Measurements from ENCODE around the gene STXBP1. TPM values are rescaled to one million over a fixed set of nuclear protein-coding genes. Genes with fewer than 3 reads are reported as not detected.

Gene STXBP1
- total RNA-seq, 1 donor from 2014 or later = 44.5 TPM

DNA sequence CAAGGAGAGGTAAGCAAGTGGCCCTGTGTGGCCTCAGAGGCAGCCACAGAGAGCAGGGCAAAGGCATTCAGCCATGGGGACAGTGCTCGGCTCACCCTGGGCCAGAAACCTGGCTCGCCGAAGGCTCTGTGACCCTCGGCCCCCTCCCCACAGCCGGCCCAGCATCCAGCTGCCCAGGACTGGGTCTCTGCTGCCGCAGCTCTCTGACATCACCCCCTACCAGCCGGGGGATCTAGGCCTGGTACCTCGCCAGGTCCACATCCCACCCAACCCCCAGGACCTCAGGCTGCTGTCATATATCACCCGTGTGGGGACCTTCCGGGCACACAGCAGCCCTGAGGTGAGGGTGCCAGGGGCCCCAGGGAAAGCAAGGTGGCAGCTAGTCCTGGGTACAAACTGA lies 100.8 kb downstream of the STXBP1 start:
- intact Hi-C loops (cut with micrococcal nuclease) = no loop called here
- H3K27ac Mint-ChIP-seq = no peak overlapping the region
- DNase-seq (ENCODE audit: low spot score) = no peak
- H3K4me3 Mint-ChIP-seq (ENCODE audit: low read depth) = peak overlapping the region; percentile 33
- H3K27me3 Mint-ChIP-seq (ENCODE audit: low read depth) = no peaks in the 10 kb centered on the region
- no peaks in the 10 kb centered on the region for H3K9me3 Mint-ChIP-seq
- H3K4me1 Mint-ChIP-seq (ENCODE audit: low read depth) = peaks cover 21% of the 10 kb centered on the region
- peaks cover 3% of the 10 kb centered on the region for H3K36me3 Mint-ChIP-seq (ENCODE audit: low read depth)

DNA sequence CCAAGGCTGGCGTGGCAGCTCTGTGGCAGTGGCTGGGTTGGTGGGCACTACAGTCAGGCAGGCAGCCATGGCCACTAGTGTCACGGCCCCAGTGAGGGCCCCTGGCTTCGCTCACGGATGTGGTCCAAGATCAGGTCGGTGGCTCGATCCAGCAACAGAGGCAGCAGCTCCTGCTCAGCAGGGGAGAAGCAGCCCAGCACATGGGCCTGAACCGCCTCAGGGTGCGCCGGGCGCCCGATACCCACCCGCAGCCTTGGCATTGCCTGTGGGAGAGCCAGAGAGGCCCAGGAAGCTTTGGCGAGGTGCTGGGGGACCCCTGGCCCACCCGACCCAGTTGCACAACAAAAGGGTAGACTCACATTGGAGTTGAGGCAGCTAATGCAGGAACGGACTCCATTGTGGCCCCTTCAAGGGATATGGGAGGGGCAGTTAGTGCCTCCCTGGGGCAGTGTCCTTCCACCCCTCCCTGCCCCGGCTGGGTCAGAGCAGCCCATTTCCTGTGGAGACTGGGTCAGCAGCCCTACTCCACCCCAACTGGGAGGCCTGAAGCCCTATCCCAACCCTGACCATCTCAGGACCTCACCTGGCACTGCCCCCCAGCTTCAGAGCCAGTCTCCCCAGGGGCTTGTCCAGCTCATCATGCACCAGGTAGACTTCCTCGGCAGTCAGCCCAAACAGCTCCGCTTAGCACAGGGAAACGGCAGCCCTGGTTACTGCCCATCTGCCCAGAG lies 102.1 kb downstream of the STXBP1 start:
- Mint-ChIP-seq H3K27ac (no peak overlapping the region), H3K4me3 (ENCODE audit: low read depth) (peak overlapping the region; percentile 62), H3K36me3 (ENCODE audit: low read depth) (no peaks in the 10 kb centered on the region), H3K27me3 (ENCODE audit: low read depth) (no peaks in the 10 kb centered on the region), H3K4me1 (ENCODE audit: low read depth) (peaks cover 21% of the 10 kb centered on the region), H3K9me3 (no peaks in the 10 kb centered on the region)
- DNase-seq (ENCODE audit: low spot score) = no peak
- intact Hi-C loops (cut with micrococcal nuclease) = no loop called here

DNA sequence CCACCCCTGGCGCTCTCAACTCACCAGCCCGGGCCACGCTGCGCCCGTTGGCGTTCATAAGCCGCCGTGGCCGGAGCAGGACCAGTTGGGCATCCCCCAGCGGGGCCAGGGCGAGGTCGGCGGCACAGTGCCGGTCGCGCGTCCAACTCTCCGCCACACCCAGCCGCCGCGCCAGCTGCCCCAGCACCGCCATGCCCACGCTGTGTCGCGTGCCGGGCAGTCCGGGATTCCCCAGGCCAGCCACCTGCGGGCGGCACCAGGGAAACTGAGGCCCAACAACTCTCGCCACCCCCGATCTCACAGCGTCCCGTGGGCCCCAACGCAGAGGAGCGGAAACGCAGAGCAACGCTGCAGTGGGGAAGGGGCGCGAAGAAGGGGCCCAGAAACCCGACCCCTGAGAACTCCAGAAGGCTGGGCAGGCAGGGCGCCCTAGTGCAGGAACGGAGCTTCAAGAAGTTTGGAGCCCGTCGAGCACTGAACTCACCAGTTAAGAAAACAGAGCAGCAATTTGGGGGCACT lies 102.9 kb downstream of the STXBP1 start:
- peak overlapping the region; percentile 90 for H3K27ac Mint-ChIP-seq
- H3K27me3 Mint-ChIP-seq (ENCODE audit: low read depth) = no peaks in the 10 kb centered on the region
- no peak for DNase-seq (ENCODE audit: low spot score)
- no peaks in the 10 kb centered on the region for H3K36me3 Mint-ChIP-seq (ENCODE audit: low read depth)
- intact Hi-C loops (cut with micrococcal nuclease) = loop anchor here (1.0 to 5.0 kb wide), 2 partner anchors 103 to 264 kb away; partner anchors contain the start of genes LRSAM1, RPL12 and STXBP1
- H3K4me3 Mint-ChIP-seq (ENCODE audit: low read depth) = peak overlapping the region; percentile 92
- H3K4me1 Mint-ChIP-seq (ENCODE audit: low read depth) = peaks cover 25% of the 10 kb centered on the region
- no peaks in the 10 kb centered on the region for H3K9me3 Mint-ChIP-seq

DNA sequence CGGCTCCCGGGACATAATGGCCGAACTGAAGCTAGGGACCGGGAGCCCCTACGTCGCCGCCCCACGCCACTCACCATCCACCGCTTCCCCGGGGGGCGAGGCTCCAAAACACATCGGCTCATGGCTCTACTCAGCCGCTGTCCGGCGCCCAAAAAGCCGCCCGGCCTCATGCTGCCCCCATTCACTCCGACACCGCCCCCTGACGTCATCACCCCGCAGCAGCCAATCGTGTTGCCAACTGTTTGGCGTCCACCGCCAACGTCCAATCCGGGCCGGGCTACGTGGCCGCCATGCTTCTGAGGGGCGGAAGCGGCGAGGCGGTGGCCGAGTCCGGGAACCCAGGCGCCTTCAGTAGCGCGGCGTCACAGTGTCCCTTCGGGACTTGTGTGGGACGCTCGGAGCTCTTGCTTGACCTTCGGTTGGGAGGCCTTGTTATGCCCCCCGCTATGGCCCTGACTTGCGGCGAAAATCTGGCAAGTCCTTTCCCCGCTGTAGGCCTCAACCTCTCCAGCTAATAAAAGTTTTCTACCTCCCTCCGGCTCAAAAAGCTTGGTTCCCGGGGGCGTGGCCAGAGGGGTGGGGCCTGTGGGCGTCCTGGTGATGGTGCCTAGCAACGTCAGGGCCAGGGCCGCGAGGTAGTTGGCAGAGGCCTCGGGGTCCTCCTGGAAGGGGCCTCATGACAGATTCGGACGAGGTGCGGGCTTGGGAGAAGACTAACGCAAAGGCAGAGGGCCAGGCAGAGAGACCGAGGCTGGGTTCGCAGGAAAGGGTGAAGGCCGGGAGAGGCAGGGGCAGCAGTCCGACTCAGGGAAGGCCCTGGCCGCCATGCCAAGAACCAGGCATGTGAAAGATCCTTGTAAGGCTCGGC lies 103.6 kb downstream of the STXBP1 start, which contains the start of the genes PTRH1 and TTC16:
TSS of gene PTRH1 (minus strand) at position 194 of the 868 bp plus-strand sequence. CDS start at position 170, 24 bp downstream.
TSS of gene TTC16 (plus strand) at position 610 of the 868 bp plus-strand sequence. CDS start at position 677, 67 bp downstream.
- intact Hi-C loops (cut with micrococcal nuclease) = loop anchor here (1.0 to 5.0 kb wide), 2 partner anchors 103 to 264 kb away; partner anchors contain the start of genes LRSAM1, RPL12 and STXBP1
- peak; percentile 95 for DNase-seq (ENCODE audit: low spot score)
- Mint-ChIP-seq H3K4me3 (ENCODE audit: low read depth) (peak within 1 kb of the TSS; percentile 92), H3K27me3 (ENCODE audit: low read depth) (no peaks in the 10 kb centered on the region), H3K36me3 (ENCODE audit: low read depth) (no peaks in the 10 kb centered on the region), H3K9me3 (no peaks in the 10 kb centered on the region), H3K4me1 (ENCODE audit: low read depth) (peaks cover 23% of the 10 kb centered on the region), H3K27ac (peak within 1 kb of the TSS; percentile 90)

DNA sequence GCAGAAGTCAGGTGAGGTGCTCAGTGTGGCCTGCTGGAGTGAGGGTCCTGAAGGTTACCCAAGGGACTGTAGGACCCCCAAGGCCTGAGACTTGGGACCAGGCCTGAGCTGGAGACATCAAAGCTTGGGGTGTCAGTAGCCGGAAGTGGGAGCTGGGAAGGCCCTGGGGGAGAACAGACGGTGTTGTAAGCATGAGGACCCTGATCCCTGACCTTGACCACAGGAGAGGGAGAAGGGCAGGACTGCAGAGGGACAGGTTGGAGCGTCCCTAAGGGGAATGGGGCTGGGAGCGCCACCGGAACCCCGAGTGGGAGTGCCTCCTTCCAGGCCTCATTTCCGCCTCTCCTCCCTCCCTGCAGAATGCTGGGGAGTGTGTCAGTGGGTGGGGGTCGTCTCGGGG lies 104.3 kb downstream of the STXBP1 start:
- H3K9me3 Mint-ChIP-seq = no peaks in the 10 kb centered on the region
- H3K27me3 Mint-ChIP-seq (ENCODE audit: low read depth) = no peaks in the 10 kb centered on the region
- no peak for DNase-seq (ENCODE audit: low spot score)
- intact Hi-C loops (cut with micrococcal nuclease) = loop anchor here (5.0 kb wide), 1 partner anchor 104 kb away; the partner anchor contains the start of gene STXBP1
- H3K4me3 Mint-ChIP-seq (ENCODE audit: low read depth) = peak overlapping the region; percentile 92
- peak overlapping the region; percentile 90 for H3K27ac Mint-ChIP-seq
- H3K36me3 Mint-ChIP-seq (ENCODE audit: low read depth) = no peaks in the 10 kb centered on the region
- H3K4me1 Mint-ChIP-seq (ENCODE audit: low read depth) = peaks cover 17% of the 10 kb centered on the region

DNA sequence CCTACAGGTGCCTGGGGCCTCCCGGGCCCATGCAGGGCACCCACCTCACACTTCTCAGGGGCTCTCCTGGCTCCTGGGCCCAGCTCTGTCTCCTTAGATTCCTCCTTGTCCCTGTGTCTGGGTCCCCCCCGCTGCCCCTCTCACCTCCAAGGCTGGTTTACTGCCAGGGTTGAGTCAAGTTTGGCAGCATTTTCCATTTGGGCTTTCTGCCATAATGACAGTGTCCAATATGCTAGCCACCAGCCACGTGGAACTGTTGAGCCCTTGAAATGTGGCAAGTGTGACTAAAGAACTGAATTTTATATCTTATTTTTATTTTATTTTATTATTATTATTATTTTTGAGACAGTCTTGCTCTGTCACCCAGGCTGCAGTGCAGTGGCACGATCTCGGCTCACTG lies 105.7 kb downstream of the STXBP1 start:
- no peaks in the 10 kb centered on the region for H3K36me3 Mint-ChIP-seq (ENCODE audit: low read depth)
- intact Hi-C loops (cut with micrococcal nuclease) = loop anchor here (5.0 kb wide), 1 partner anchor 105 kb away; the partner anchor contains the start of gene STXBP1
- H3K4me3 Mint-ChIP-seq (ENCODE audit: low read depth) = no peak overlapping the region
- no peaks in the 10 kb centered on the region for H3K27me3 Mint-ChIP-seq (ENCODE audit: low read depth)
- H3K4me1 Mint-ChIP-seq (ENCODE audit: low read depth) = peaks cover 15% of the 10 kb centered on the region
- H3K27ac Mint-ChIP-seq = no peak overlapping the region
- H3K9me3 Mint-ChIP-seq = no peaks in the 10 kb centered on the region
- DNase-seq (ENCODE audit: low spot score) = no peak

DNA sequence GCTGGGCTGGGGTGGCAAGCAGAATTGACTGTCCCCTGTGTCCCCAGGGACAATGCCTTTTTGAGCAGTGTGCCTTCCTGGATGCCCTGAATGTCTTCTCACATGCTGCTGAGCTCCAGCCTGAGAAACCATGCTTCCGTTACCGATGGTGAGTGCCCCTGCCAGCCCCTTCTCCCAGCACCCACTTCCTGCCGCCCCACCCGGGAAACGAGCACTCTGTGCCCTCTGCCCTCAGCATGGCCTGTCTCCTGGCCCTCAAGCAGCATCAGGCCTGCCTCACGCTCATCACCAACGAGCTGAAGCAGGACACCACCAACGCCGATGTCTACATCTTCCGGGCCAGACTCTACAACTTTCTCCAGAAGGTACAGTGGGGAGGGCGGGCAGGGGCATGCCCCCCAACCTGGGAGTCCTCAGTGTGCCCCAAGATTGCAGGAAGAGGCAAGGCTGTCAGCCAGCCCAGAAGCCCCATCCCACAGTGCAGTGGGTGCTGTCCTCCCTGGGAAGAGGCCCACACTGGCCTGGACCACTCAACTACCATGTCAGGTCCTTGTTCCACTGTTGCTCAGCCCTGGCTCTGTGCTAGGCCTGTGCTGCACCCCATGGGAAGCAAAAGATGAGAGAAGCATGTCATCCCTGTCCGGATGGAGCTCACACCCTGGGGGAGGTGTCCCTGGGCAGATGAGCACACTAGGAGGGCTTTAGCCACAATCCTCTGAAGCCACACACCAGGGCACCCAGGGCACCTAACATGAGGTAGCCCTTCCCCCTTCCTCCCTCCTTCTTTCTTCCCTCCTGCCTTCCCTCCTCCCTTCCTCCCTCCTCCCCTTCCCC lies 108.2 kb downstream of the STXBP1 start:
- H3K27me3 Mint-ChIP-seq (ENCODE audit: low read depth) = no peaks in the 10 kb centered on the region
- H3K27ac Mint-ChIP-seq = peak overlapping the region; percentile 4
- intact Hi-C loops (cut with micrococcal nuclease) = no loop called here
- H3K4me3 Mint-ChIP-seq (ENCODE audit: low read depth) = no peak overlapping the region
- H3K36me3 Mint-ChIP-seq (ENCODE audit: low read depth) = no peaks in the 10 kb centered on the region
- H3K9me3 Mint-ChIP-seq = no peaks in the 10 kb centered on the region
- DNase-seq (ENCODE audit: low spot score) = no peak
- peaks cover 12% of the 10 kb centered on the region for H3K4me1 Mint-ChIP-seq (ENCODE audit: low read depth)

DNA sequence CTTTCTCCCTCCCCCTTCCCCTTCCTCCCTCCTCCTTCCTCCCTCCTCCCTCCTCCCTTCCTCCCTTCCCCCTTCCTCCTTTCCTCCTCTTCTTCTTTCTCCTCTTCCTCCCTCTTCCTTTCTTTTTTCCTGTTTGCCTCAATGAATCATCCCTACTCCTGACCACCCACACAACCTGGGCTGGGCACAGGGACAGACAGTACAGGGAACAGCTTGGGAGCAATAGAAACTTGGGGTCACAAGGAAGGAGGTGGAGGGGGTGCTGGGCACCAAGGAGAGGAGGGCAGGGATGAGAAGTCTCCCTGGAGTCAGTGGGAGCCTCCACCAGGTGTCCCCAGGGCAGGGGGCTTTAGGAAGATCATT lies 108.8 kb downstream of the STXBP1 start:
- no peak overlapping the region for H3K27ac Mint-ChIP-seq
- no peak overlapping the region for H3K4me3 Mint-ChIP-seq (ENCODE audit: low read depth)
- no peaks in the 10 kb centered on the region for H3K9me3 Mint-ChIP-seq
- intact Hi-C loops (cut with micrococcal nuclease) = no loop called here
- H3K36me3 Mint-ChIP-seq (ENCODE audit: low read depth) = no peaks in the 10 kb centered on the region
- DNase-seq (ENCODE audit: low spot score) = no peak
- no peaks in the 10 kb centered on the region for H3K27me3 Mint-ChIP-seq (ENCODE audit: low read depth)
- peaks cover 12% of the 10 kb centered on the region for H3K4me1 Mint-ChIP-seq (ENCODE audit: low read depth)

DNA sequence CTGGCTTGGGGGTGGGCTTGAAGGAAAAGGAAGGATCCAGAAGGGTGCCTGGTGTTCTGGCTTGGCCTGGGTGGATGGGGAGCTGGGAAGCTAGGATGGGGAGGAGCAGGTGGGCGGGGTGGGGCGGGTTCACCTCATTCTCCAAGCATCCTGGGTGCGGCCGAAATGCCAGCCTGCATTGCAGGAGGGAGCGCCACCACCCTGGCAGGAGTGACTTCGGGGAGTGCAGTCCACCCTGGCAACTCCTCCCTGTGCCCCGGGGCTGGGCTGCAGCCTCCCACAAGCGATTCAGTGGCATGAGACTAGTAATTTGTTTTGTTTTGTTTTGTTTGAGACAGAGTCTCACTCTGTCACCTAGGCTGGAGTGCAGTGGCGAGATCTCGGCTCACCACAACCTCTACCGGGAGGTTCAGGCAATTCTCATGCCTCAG lies 109.3 kb downstream of the STXBP1 start:
- Mint-ChIP-seq H3K4me1 (ENCODE audit: low read depth) (peaks cover 7% of the 10 kb centered on the region), H3K27ac (no peak overlapping the region), H3K4me3 (ENCODE audit: low read depth) (no peak overlapping the region), H3K36me3 (ENCODE audit: low read depth) (no peaks in the 10 kb centered on the region), H3K27me3 (ENCODE audit: low read depth) (no peaks in the 10 kb centered on the region), H3K9me3 (no peaks in the 10 kb centered on the region)
- DNase-seq (ENCODE audit: low spot score) = no peak
- intact Hi-C loops (cut with micrococcal nuclease) = no loop called here

DNA sequence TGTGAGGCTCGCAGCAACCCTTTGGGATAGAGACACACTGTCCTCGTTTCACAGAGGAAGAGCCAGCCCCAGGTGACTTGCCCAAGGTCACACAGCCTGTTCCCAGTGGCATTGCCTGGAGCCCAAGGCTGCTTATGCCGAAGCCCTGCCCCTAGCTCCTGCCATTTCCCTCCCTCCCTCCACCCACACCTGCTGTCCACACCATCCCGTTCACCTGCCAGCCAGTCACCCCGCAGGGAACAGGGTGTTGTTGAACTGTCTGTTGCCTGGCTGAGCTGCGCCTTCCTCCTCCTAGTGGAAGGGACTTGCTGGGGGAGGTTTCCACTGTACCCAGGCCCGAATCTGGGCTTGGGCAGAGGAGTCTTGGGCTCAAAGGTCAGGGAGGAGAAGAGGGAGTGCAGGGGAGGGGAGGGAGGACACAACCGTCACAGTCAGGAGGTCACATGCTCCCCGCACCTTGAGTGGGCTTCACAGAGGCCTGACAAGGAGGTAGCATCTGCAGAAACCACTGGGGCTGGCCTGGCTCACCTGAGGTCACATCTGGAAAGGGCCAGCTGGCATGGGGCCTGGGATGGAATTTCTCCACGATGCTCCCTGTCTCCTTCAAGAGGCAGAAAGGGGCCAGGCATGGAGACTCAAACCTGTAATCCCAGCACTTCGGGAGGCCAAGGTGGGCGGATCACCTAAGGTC lies 110.1 kb downstream of the STXBP1 start:
- Mint-ChIP-seq H3K27me3 (ENCODE audit: low read depth) (no peaks in the 10 kb centered on the region), H3K27ac (no peak overlapping the region), H3K4me1 (ENCODE audit: low read depth) (peaks cover 7% of the 10 kb centered on the region), H3K4me3 (ENCODE audit: low read depth) (no peak overlapping the region), H3K36me3 (ENCODE audit: low read depth) (no peaks in the 10 kb centered on the region), H3K9me3 (no peaks in the 10 kb centered on the region)
- intact Hi-C loops (cut with micrococcal nuclease) = no loop called here
- DNase-seq (ENCODE audit: low spot score) = no peak

DNA sequence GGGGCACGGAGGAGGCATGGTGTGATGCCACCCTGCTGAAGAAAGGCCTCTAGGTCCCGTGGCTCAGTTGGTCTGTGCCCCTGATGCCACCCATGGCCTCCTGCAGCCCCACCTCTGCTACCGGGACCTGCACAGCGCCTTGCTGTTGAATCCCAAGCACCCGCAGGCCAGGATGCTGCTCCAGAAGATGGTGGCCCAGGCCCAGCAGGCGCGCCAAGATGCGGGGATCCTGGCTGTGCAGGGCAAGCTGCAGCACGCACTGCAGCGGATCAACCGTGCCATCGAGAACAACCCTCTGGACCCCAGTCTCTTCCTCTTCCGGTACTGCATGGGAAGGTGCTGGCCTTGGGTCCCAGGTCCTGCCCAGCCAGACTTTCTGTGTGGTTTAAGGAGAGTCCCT lies 110.9 kb downstream of the STXBP1 start:
- DNase-seq (ENCODE audit: low spot score) = no peak
- no peaks in the 10 kb centered on the region for H3K36me3 Mint-ChIP-seq (ENCODE audit: low read depth)
- H3K27ac Mint-ChIP-seq = no peak overlapping the region
- H3K4me3 Mint-ChIP-seq (ENCODE audit: low read depth) = no peak overlapping the region
- H3K27me3 Mint-ChIP-seq (ENCODE audit: low read depth) = no peaks in the 10 kb centered on the region
- H3K9me3 Mint-ChIP-seq = no peaks in the 10 kb centered on the region
- intact Hi-C loops (cut with micrococcal nuclease) = no loop called here
- peaks cover 7% of the 10 kb centered on the region for H3K4me1 Mint-ChIP-seq (ENCODE audit: low read depth)
